ENCODE data around the gene GFPT2.

GFPT2 gene

GRCh38 chr5:180287404-180287803 is 65.7 kb downstream of the GFPT2 start (continued):
- TF ChIP-seq, protein P1, sequence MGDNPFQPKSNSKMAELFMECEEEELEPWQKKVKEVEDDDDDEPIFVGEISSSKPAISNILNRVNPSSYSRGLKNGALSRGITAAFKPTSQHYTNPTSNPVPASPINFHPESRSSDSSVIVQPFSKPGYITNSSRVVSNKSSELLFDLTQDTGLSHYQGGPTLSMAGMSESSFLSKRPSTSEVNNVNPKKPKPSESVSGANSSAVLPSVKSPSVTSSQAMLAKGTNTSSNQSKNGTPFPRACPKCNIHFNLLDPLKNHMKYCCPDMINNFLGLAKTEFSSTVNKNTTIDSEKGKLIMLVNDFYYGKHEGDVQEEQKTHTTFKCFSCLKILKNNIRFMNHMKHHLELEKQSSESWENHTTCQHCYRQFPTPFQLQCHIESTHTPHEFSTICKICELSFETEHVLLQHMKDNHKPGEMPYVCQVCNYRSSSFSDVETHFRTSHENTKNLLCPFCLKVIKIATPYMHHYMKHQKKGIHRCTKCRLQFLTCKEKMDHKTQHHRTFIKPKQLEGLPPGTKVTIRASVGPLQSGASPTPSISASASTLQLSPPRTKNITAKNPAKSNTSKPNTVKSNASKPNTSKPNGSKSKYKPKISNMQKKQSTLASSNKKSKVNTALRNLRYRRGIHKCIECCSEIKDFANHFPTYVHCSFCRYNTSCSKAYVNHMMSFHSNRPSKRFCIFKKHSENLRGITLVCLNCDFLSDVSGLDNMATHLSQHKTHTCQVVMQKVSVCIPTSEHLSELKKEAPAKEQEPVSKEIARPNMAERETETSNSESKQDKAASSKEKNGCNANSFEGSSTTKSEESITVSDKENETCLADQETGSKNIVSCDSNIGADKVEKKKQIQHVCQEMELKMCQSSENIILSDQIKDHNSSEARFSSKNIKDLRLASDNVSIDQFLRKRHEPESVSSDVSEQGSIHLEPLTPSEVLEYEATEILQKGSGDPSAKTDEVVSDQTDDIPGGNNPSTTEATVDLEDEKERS (tag by site-specific recombination; IDR thresholded peaks at IDR 0.05), result no peak
- TF ChIP-seq KLF1 (tag by site-specific recombination; IDR thresholded peaks at IDR 0.05) (no peak), ZNF133 (tag by site-specific recombination; IDR thresholded peaks at IDR 0.05) (no peak), GLI4 (tag by site-specific recombination; IDR thresholded peaks at IDR 0.05) (no peak), ZNF214 (tag by site-specific recombination; IDR thresholded peaks at IDR 0.05; ENCODE audit: borderline replicate concordance) (no peak), ZNF23 (tag by site-specific recombination; IDR thresholded peaks at IDR 0.05; ENCODE audit: borderline replicate concordance) (no peak), ZNF26 (tag by site-specific recombination; IDR thresholded peaks at IDR 0.05) (no peak), ZNF677 (tag by site-specific recombination; IDR thresholded peaks at IDR 0.05) (no peak), MEIS1 (CRISPR knock-in tag; IDR thresholded peaks at IDR 0.05; ENCODE audit: borderline replicate concordance) (no peak)

DNA sequence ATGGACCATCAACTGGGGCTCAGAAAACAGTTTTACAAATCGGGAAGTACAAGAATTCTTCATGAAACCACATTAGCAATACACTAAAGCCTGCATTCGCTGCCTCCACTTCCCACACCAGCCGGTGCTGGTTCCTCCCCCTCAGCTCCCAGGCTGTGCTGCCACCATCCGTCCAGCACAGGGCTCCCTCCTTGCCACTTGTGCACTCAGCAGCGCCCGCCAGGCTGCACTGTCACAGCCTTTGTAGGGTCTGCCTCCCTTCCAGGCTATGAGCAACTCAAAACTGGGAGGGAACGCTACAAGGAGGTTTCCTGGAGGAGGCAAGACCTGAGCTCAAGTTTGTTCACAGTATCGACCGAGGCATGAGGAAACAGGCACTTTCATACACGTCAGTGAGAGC is 69.0 kb downstream of the GFPT2 start:
- Histone ChIP-seq H3K36me3 (ENCODE audit: control insufficient read depth in 2 of 2, insufficient read depth in 1 of 2, low read length in 2 of 2) (peaks cover 15 to 76% of the 10 kb centered on the region in 2 experiments), H3K9me3 (ENCODE audit: control insufficient read depth, insufficient read depth, low read depth, low read length) (no peaks in the 10 kb centered on the region), H3K4me3 (ENCODE audit: low read depth, low read length) (no peak overlapping the region), H3K27ac (ENCODE audit: extremely low read depth, low read depth, low read length) (no peak overlapping the region), H3K4me1 (ENCODE audit: control insufficient read depth, insufficient read depth, low read length) (no peaks in the 10 kb centered on the region)
- TF ChIP-seq ZBTB44 (tag by site-specific recombination; IDR thresholded peaks at IDR 0.05), result no peak
- TF ChIP-seq ZFHX2 (tag by site-specific recombination; conservative IDR thresholded peaks at IDR 0.05), result no peak
- TF ChIP-seq, protein P2, sequence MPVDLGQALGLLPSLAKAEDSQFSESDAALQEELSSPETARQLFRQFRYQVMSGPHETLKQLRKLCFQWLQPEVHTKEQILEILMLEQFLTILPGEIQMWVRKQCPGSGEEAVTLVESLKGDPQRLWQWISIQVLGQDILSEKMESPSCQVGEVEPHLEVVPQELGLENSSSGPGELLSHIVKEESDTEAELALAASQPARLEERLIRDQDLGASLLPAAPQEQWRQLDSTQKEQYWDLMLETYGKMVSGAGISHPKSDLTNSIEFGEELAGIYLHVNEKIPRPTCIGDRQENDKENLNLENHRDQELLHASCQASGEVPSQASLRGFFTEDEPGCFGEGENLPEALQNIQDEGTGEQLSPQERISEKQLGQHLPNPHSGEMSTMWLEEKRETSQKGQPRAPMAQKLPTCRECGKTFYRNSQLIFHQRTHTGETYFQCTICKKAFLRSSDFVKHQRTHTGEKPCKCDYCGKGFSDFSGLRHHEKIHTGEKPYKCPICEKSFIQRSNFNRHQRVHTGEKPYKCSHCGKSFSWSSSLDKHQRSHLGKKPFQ (tag by site-specific recombination; IDR thresholded peaks at IDR 0.05), result no peak
- TF ChIP-seq ZBTB8A (tag by site-specific recombination; IDR thresholded peaks at IDR 0.05), result no peak
- TF ChIP-seq ZNF169 (tag by site-specific recombination; IDR thresholded peaks at IDR 0.05), result no peak
- no peak for TF ChIP-seq ZNF354C (tag by site-specific recombination; IDR thresholded peaks at IDR 0.05; ENCODE audit: borderline replicate concordance, low read depth)
- no peak for TF ChIP-seq ZNF394 (tag by site-specific recombination; IDR thresholded peaks at IDR 0.05; ENCODE audit: borderline replicate concordance)
- no peak for TF ChIP-seq HOXD13 (CRISPR knock-in tag; IDR thresholded peaks at IDR 0.05; ENCODE audit: borderline replicate concordance)
- no peak for TF ChIP-seq ZSCAN5A (tag by site-specific recombination; IDR thresholded peaks at IDR 0.05)
- TF ChIP-seq WT1 (tag by site-specific recombination; IDR thresholded peaks at IDR 0.05), result no peak
- no peak for TF ChIP-seq ZBTB1 (tag by site-specific recombination; IDR thresholded peaks at IDR 0.05)
- TF ChIP-seq SP2 (tag by site-specific recombination; IDR thresholded peaks at IDR 0.05), result no peak
- no peak for TF ChIP-seq ELK4 (IDR thresholded peaks at IDR 0.05; ENCODE audit: borderline replicate concordance, low read depth, low read length)
- CTCF ChIA-PET, result interaction anchor here (1.0 to 1.7 kb wide), 3 partner anchors 10 to 44 kb away, joined by 3 to 5 read pairs (median 5); no protein-coding TSS in a partner anchor
- POLR2A ChIA-PET, result no interaction called here

Measured in HEK293 (cell line).